Fibroblast of lung (primary cell): Measurements from ENCODE around the gene EIF2S3B.

Experiments used
- EZH2 ChIP-seq: IDR thresholded peaks from 2 replicates; pipeline ENCODE4 v1.5.1; 2012; ENCODE audit warnings: low read length, control low read depth, mild to moderate bottlenecking; ENCODE audit errors: missing control alignments
- TF ChIP-seq, protein P1 (sequence below), 2 donors: IDR thresholded peaks in 1 of 2; conservative IDR thresholded peaks in 1 of 2; 1 replicate in 1 of 2; 2 replicates in 1 of 2; pipeline ENCODE4 v1.5.1; 2011 to 2012; ENCODE audit warnings: low read length in 2 of 2, control low read depth in 1 of 2, inconsistent platforms in 1 of 2, low read depth in 1 of 2, mild to moderate bottlenecking in 1 of 2

DNA sequence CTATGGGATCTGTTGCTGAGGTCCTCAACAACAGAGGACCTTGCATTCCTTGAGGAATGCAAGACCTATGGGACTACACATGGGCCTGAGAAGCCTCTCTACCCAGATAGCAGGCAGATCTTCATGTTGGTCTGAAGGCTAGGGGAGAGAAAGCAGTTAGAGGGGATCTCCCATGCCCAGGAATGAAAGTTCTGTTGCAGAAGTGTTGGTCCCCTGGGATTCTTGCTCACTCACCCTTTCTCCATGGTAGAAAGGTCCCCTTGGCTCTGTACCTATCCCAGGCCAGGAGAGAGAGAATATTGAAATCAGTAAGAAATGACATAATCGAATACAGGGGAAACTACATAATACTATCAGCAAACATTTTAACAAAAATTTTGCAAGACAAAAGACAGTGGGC, 36.0 kb upstream of the EIF2S3B start:
- TF ChIP-seq, protein P1, sequence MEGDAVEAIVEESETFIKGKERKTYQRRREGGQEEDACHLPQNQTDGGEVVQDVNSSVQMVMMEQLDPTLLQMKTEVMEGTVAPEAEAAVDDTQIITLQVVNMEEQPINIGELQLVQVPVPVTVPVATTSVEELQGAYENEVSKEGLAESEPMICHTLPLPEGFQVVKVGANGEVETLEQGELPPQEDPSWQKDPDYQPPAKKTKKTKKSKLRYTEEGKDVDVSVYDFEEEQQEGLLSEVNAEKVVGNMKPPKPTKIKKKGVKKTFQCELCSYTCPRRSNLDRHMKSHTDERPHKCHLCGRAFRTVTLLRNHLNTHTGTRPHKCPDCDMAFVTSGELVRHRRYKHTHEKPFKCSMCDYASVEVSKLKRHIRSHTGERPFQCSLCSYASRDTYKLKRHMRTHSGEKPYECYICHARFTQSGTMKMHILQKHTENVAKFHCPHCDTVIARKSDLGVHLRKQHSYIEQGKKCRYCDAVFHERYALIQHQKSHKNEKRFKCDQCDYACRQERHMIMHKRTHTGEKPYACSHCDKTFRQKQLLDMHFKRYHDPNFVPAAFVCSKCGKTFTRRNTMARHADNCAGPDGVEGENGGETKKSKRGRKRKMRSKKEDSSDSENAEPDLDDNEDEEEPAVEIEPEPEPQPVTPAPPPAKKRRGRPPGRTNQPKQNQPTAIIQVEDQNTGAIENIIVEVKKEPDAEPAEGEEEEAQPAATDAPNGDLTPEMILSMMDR (conservative IDR thresholded peaks at IDR 0.05 in 1 of 2, IDR thresholded peaks at IDR 0.05 in 1 of 2; ENCODE audit: low read depth in 1 of 2, low read length in 2 of 2): no peak
- TF ChIP-seq EZH2: no peak
